Common myeloid progenitor, CD34-positive (primary cell): ENCODE results near the gene REV3L.

ENCODE experiments used
- CTCF ChIA-PET: fragments of 350-600 bp; sonication (Branson Sonifier 250); formaldehyde crosslinking; loops from one replicate; lab custom pipeline; 2021; ENCODE audit warnings: antibody characterized with exemption; lab: Charles Lee
- POLR2A ChIA-PET: fragments of 350-600 bp; sonication (Branson Sonifier 250); formaldehyde crosslinking; loops from one replicate; lab custom pipeline; 2021; ENCODE audit warnings: antibody characterized with exemption; lab: Charles Lee
- DNase-seq, 3 donors: peaks; one replicate each; pipeline versions ENCODE4 v3.0.0 to v3.0.0-alpha.2; 2013
- H3K27ac ChIP-seq, 2 experiments: 1 replicate in 1 of 2; 2 replicates in 1 of 2; pipeline ENCODE4 v1.7.0; 2013; ENCODE audit warnings: inconsistent platforms in 2 of 2, low read length in 2 of 2, mild to moderate bottlenecking in 2 of 2, low read depth in 1 of 2, moderate library complexity in 1 of 2; ENCODE audit not compliant: severe bottlenecking in 2 of 2, insufficient read depth in 1 of 2, poor library complexity in 1 of 2
- H3K27me3 ChIP-seq, 5 experiments: replicated peaks in 2 of 5; 1 replicate in 3 of 5; 2 replicates in 2 of 5; pipeline versions ENCODE4 v1.6.1 to v1.7.0; 2013; ENCODE audit warnings: low read length in 4 of 5, mild to moderate bottlenecking in 2 of 5, moderate library complexity in 2 of 5, inconsistent platforms in 1 of 5; ENCODE audit not compliant: insufficient read depth in 5 of 5, control insufficient read depth in 4 of 5
- H3K36me3 ChIP-seq, 4 experiments: 1 replicate in 2 of 4; 2 replicates in 2 of 4; pipeline versions ENCODE4 v1.6.1 to v1.7.0; 2013; ENCODE audit warnings: low read length in 3 of 4, control low read depth in 1 of 4, mild to moderate bottlenecking in 1 of 4; ENCODE audit not compliant: control insufficient read depth in 4 of 4, insufficient read depth in 4 of 4
- H3K4me1 ChIP-seq, 4 experiments: 1 replicate in 3 of 4; 2 replicates in 1 of 4; pipeline versions ENCODE4 v1.6.1 to v1.7.1; 2013; ENCODE audit warnings: low read length in 3 of 4, mild to moderate bottlenecking in 3 of 4, control low read depth in 1 of 4, inconsistent platforms in 1 of 4, moderate library complexity in 1 of 4; ENCODE audit not compliant: control insufficient read depth in 4 of 4, insufficient read depth in 4 of 4; ENCODE audit errors: control extremely low read depth in 1 of 4
- H3K4me3 ChIP-seq, 7 experiments: 1 replicate in 4 of 7; 2 replicates in 3 of 7; pipeline versions ENCODE4 v1.5.1 to v1.7.0; 2013; ENCODE audit warnings: mild to moderate bottlenecking in 7 of 7, low read length in 6 of 7, moderate library complexity in 6 of 7, inconsistent platforms in 2 of 7, low read depth in 2 of 7, control low read depth in 1 of 7; ENCODE audit not compliant: insufficient read depth in 4 of 7, control insufficient read depth in 1 of 7; ENCODE audit errors: extremely low read depth in 1 of 7
- H3K9me3 ChIP-seq, 5 experiments: 1 replicate in 4 of 5; 2 replicates in 1 of 5; pipeline versions ENCODE4 v1.6.1 to v1.7.1; 2013; ENCODE audit warnings: low read length in 4 of 5, mild to moderate bottlenecking in 2 of 5, inconsistent platforms in 1 of 5, low read depth in 1 of 5, moderate library complexity in 1 of 5; ENCODE audit not compliant: control insufficient read depth in 4 of 5, insufficient read depth in 2 of 5; ENCODE audit errors: control extremely low read depth in 1 of 5
- WGBS: methylation state at CpG from one replicate; pipeline ENCODE4 v1.1.5; 2013; ENCODE audit not compliant: insufficient coverage; 5-methylcytosine and 5-hydroxymethylcytosine counted together

Gene REV3L

GRCh38 chr6:111449129-111449528 is 33.9 kb downstream of the REV3L start:
- POLR2A ChIA-PET = no interaction called here

GRCh38 chr6:111447051-111447450 is 36.0 kb downstream of the REV3L start:
- Histone ChIP-seq H3K4me3 (no peak overlapping the region), H3K36me3 (peaks cover 0 to 2% (median under 1%) of the 10 kb centered on the region in 4 experiments), H3K9me3 (peaks cover 0 to 1% (median 0%) of the 10 kb centered on the region in 5 experiments), H3K27ac (no peak overlapping the region), H3K4me1 (peaks cover 0 to 16% (median 4%) of the 10 kb centered on the region in 4 experiments), H3K27me3 (no peaks in the 10 kb centered on the region)
- POLR2A ChIA-PET = no interaction called here
- no peak for DNase-seq
- WGBS = 100% methylated on average over 4 of the region's 5 CpGs
- CTCF ChIA-PET = interaction anchor here (0.5 kb wide), 1 partner anchor 404 kb away, joined by 3 read pairs; no protein-coding TSS in a partner anchor

More at GRCh38 chr6:111449129-111449528, 33.9 kb downstream of the REV3L start:
- Histone ChIP-seq H3K27ac (no peak overlapping the region), H3K27me3 (no peaks in the 10 kb centered on the region), H3K9me3 (no peaks in the 10 kb centered on the region), H3K36me3 (peaks cover 0 to 2% (median under 1%) of the 10 kb centered on the region in 4 experiments), H3K4me3 (no peak overlapping the region), H3K4me1 (peaks cover 0 to 7% (median 0%) of the 10 kb centered on the region in 4 experiments)
- CTCF ChIA-PET = interaction anchor here (1.2 kb wide), 1 partner anchor 28 kb away, joined by 3 read pairs; no protein-coding TSS in a partner anchor
- DNase-seq = no peak
- 95% methylated on average over 3 of the region's 4 CpGs for WGBS

- DNase-seq = no peak
- POLR2A ChIA-PET = no interaction called here
- Histone ChIP-seq H3K9me3 (peaks cover 0 to 1% (median 0%) of the 10 kb centered on the region in 5 experiments), H3K36me3 (peaks cover 0 to 2% (median under 1%) of the 10 kb centered on the region in 4 experiments), H3K4me3 (no peak overlapping the region), H3K27ac (no peak overlapping the region), H3K4me1 (peaks cover 4 to 28% (median 14%) of the 10 kb centered on the region in 4 experiments), H3K27me3 (no peaks in the 10 kb centered on the region)
- CTCF ChIA-PET = no interaction called here
Measured at GRCh38 chr6:111445861-111446267, 37.2 kb downstream of the REV3L start.

GRCh38 chr6:111444794-111445193 is 38.2 kb downstream of the REV3L start:
- ChIA-PET CTCF (no interaction called here), POLR2A (no interaction called here)
- H3K4me3 ChIP-seq = no peak overlapping the region
- peaks cover 0 to 1% (median 0%) of the 10 kb centered on the region in 5 experiments for H3K9me3 ChIP-seq
- H3K4me1 ChIP-seq = peaks cover 6 to 29% (median 14%) of the 10 kb centered on the region in 4 experiments
- 100% methylated on average over 5 of the region's 5 CpGs for WGBS
- no peaks in the 10 kb centered on the region for H3K36me3 ChIP-seq
- H3K27me3 ChIP-seq = no peaks in the 10 kb centered on the region
- no peak for DNase-seq
- no peak overlapping the region for H3K27ac ChIP-seq

- peak overlapping the region in 4 of 7 experiments; percentile 7 to 36 (median 26) for H3K4me3 ChIP-seq
- H3K27me3 ChIP-seq = no peaks in the 10 kb centered on the region
- H3K27ac ChIP-seq = peak overlapping the region; percentile 34 to 65
- H3K36me3 ChIP-seq = no peaks in the 10 kb centered on the region
- CTCF ChIA-PET = interaction anchor here (1.4 kb wide), 1 partner anchor 9 kb away, joined by 4 read pairs; no protein-coding TSS in a partner anchor
- H3K4me1 ChIP-seq = peaks cover 6 to 29% (median 14%) of the 10 kb centered on the region in 4 experiments
- POLR2A ChIA-PET = interaction anchor here (1.0 to 1.7 kb wide), 2 partner anchors 8 to 9 kb away, joined by 4 read pairs; no protein-coding TSS in a partner anchor
- whole genome bisulfite sequencing = no CpG with 5 or more reads among the region's 5 CpGs
- peak; percentile 64 to 90 (median 86) for DNase-seq
- H3K9me3 ChIP-seq = peaks cover 0 to 1% (median 0%) of the 10 kb centered on the region in 5 experiments
Measured at GRCh38 chr6:111441678-111442243, 41.3 kb downstream of the REV3L start.

- no peak overlapping the region for H3K4me3 ChIP-seq
- peaks cover 6 to 22% (median 14%) of the 10 kb centered on the region in 4 experiments for H3K4me1 ChIP-seq
- H3K27ac ChIP-seq = no peak overlapping the region
- ChIA-PET POLR2A (no interaction called here), CTCF (interaction anchor here (1.3 kb wide), 1 partner anchor 39 kb away, joined by 3 read pairs; no protein-coding TSS in a partner anchor)
- no peaks in the 10 kb centered on the region for H3K27me3 ChIP-seq
- peaks cover 0 to 2% (median 0%) of the 10 kb centered on the region in 4 experiments for H3K36me3 ChIP-seq
- 100% methylated on average over 1 of the region's 4 CpGs for WGBS
- no peak for DNase-seq
- H3K9me3 ChIP-seq = peaks cover 0 to 10% (median 4%) of the 10 kb centered on the region in 5 experiments
Measured at GRCh38 chr6:111439171-111439570, 43.8 kb downstream of the REV3L start.

- peaks cover 0 to 10% (median 4%) of the 10 kb centered on the region in 5 experiments for H3K9me3 ChIP-seq
- no peak overlapping the region for H3K4me3 ChIP-seq
- peaks cover 6 to 18% (median 13%) of the 10 kb centered on the region in 4 experiments for H3K4me1 ChIP-seq
- ChIA-PET CTCF (interaction anchor here (0.9 kb wide), 1 partner anchor 14 kb away, joined by 3 read pairs; no protein-coding TSS in a partner anchor), POLR2A (no interaction called here)
- WGBS = no CpG with 5 or more reads among the region's 2 CpGs
- no peaks in the 10 kb centered on the region for H3K27me3 ChIP-seq
- no peak for DNase-seq
- H3K36me3 ChIP-seq = peaks cover 0 to 2% (median 0%) of the 10 kb centered on the region in 4 experiments
- no peak overlapping the region for H3K27ac ChIP-seq
Measured at GRCh38 chr6:111437573-111437972, 45.4 kb downstream of the REV3L start.
